HCT116 (cell line): ENCODE results near the gene SGK2. TPM values are rescaled to one million over a fixed set of nuclear protein-coding genes. Genes with fewer than 3 reads are reported as not detected.

ENCODE experiments used
- ATAC-seq: fragments of 200-7000 bp; cut with Tn5 transposase; 2 replicates; pipeline ENCODE4 v1.9.1; 2020; ENCODE audit warnings: mild to moderate bottlenecking, moderate library complexity
- BruUV-seq: library from RNA; stranded (reverse); fragments of 400-500 nt; replicated peaks from 2 replicates; lab custom pipeline; 2021; lab: Mats Ljungman, UMichigan
- CTCF ChIA-PET: fragments of 300-600 bp; sonication (Branson Sonifier 250); formaldehyde crosslinking; loops from one replicate; lab custom pipeline; 2021; ENCODE audit warnings: antibody characterized with exemption; lab: Charles Lee
- POLR2A ChIA-PET: fragments of 300-600, 350-600 bp; sonication (Branson Sonifier 250); formaldehyde crosslinking; loops from one replicate; lab custom pipeline; 2021; ENCODE audit warnings: antibody characterized with exemption; lab: Charles Lee
- RAD21 ChIA-PET, 2 experiments: fragments of 300-600 bp; sonication (Branson Sonifier 250); formaldehyde crosslinking; loops; one replicate each; lab custom pipeline; 2023; ENCODE audit warnings: low total read pairs in 2 of 2; ENCODE audit not compliant: uncharacterized antibody in 2 of 2, unreplicated experiment in 2 of 2, low non-redundant PET in 1 of 2; lab: Charles Lee
- DNase-seq: peaks from one replicate; pipeline ENCODE4 v3.0.0-alpha.2; 2010; ENCODE audit warnings: low read depth, low spot score
- H2AFZ ChIP-seq: fragments of 200-600 bp; shearing (Covaris generic), sonication (generic); 2 replicates; pipeline ENCODE4 v1.6.1; 2017; ENCODE audit warnings: low read depth, mixed run types, mixed read lengths, antibody characterized with exemption, low read length; ENCODE audit not compliant: poor library complexity, severe bottlenecking
- H3K27ac ChIP-seq: 2 replicates; pipeline ENCODE4 v1.5.1; 2012; ENCODE audit warnings: low read depth, low read length
- H3K27me3 ChIP-seq: fragments of 200-600 bp; sonication (generic); 2 replicates; pipeline ENCODE4 v1.6.1; 2016; ENCODE audit warnings: mixed run types, low read length, mixed read lengths; ENCODE audit not compliant: insufficient read depth
- H3K36me3 ChIP-seq, 2 experiments: fragments of 200-500 bp in 1 of 2; fragments of 200-600 bp in 1 of 2; sonication (Bioruptor generic) in 1 of 2; sonication (generic) in 1 of 2; 2 replicates each; pipeline versions ENCODE4 v1.5.1 to v1.6.1; 2014 to 2016; ENCODE audit warnings: low read length in 2 of 2, inconsistent platforms in 1 of 2, mixed read lengths in 1 of 2, mixed run types in 1 of 2; ENCODE audit not compliant: insufficient read depth in 2 of 2, control insufficient read depth in 1 of 2
- H3K4me1 ChIP-seq, 2 experiments: fragments of 200-600 bp in 1 of 2; sonication (generic) in 1 of 2; 2 replicates each; pipeline versions ENCODE4 v1.5.1 to v1.6.1; 2012 to 2017; ENCODE audit warnings: low read length in 2 of 2, inconsistent platforms in 1 of 2, mild to moderate bottlenecking in 1 of 2, mixed read lengths in 1 of 2, mixed run types in 1 of 2, moderate library complexity in 1 of 2; ENCODE audit not compliant: insufficient read depth in 2 of 2, control insufficient read depth in 1 of 2
- H3K4me2 ChIP-seq: fragments of 200-600 bp; sonication (generic); 2 replicates; pipeline ENCODE4 v1.6.1; 2017; ENCODE audit warnings: mixed run types, low read length, mixed read lengths
- H3K4me3 ChIP-seq, 2 experiments: fragments of 200-600 bp in 1 of 2; sonication (generic) in 1 of 2; replicated peaks in 1 of 2; 2 replicates each; pipeline ENCODE4 v1.5.1; 2011 to 2016; ENCODE audit warnings: low read length in 2 of 2, control low read depth in 1 of 2, low read depth in 1 of 2, mild to moderate bottlenecking in 1 of 2, mixed read lengths in 1 of 2, mixed run types in 1 of 2
- H3K79me2 ChIP-seq: fragments of 200-600 bp; sonication (generic); 2 replicates; pipeline ENCODE4 v1.6.1; 2017; ENCODE audit warnings: mild to moderate bottlenecking, mixed run types, low read length, moderate library complexity, mixed read lengths; ENCODE audit not compliant: insufficient read depth
- H3K9ac ChIP-seq: fragments of 200-600 bp; sonication (generic); 2 replicates; pipeline ENCODE4 v1.6.1; 2016; ENCODE audit warnings: low read length, mixed read lengths
- H3K9me2 ChIP-seq: fragments of 200-600 bp; sonication (generic), shearing (Covaris generic); 2 replicates; pipeline ENCODE4 v1.6.1; 2017; ENCODE audit warnings: mixed run types, mild to moderate bottlenecking, moderate library complexity; ENCODE audit not compliant: insufficient read depth
- H3K9me3 ChIP-seq, 2 experiments: fragments of 200-500 bp in 1 of 2; fragments of 200-600 bp in 1 of 2; sonication (Bioruptor generic) in 1 of 2; sonication (generic) in 1 of 2; 2 replicates each; pipeline ENCODE4 v1.6.1; 2014 to 2017; ENCODE audit warnings: low read length in 2 of 2, mixed read lengths in 2 of 2, inconsistent platforms in 1 of 2, low read depth in 1 of 2, mild to moderate bottlenecking in 1 of 2, mixed run types in 1 of 2, moderate library complexity in 1 of 2; ENCODE audit not compliant: control insufficient read depth in 1 of 2, insufficient read depth in 1 of 2
- H4K20me1 ChIP-seq: fragments of 200-600 bp; sonication (generic), shearing (Covaris generic); 2 replicates; pipeline ENCODE4 v1.6.1; 2017; ENCODE audit warnings: mixed run types, mild to moderate bottlenecking, moderate library complexity; ENCODE audit not compliant: insufficient read depth
- ELF1 ChIP-seq: IDR thresholded peaks from 2 replicates; pipeline ENCODE4 v1.6.1; 2012; ENCODE audit warnings: low read depth, borderline replicate concordance
- EZH2 ChIP-seq: fragments of 200-600 bp; sonication (generic); IDR thresholded peaks from 2 replicates; pipeline ENCODE4 v1.6.1; 2017; ENCODE audit warnings: antibody characterized with exemption, mixed run types
- RAD21 ChIP-seq: IDR thresholded peaks from 2 replicates; pipeline ENCODE4 v1.6.1; 2012; ENCODE audit warnings: low read depth, mild to moderate bottlenecking
- ZBTB33 ChIP-seq: IDR thresholded peaks from 2 replicates; pipeline ENCODE4 v1.6.1; 2011; ENCODE audit warnings: mild to moderate bottlenecking, low read length, moderate library complexity; ENCODE audit not compliant: insufficient replicate concordance; ENCODE audit errors: extremely low read depth
- ZFX ChIP-seq: fragments of 450-650 bp; IDR thresholded peaks from 2 replicates; pipeline ENCODE4 v1.6.1; 2017
- ZNF274 ChIP-seq: fragments of 200-500 bp; sonication (Bioruptor generic); IDR thresholded peaks from 2 replicates; pipeline ENCODE4 v1.6.1; 2014; ENCODE audit warnings: mild to moderate bottlenecking, low read depth, low read length, inconsistent platforms
- intact Hi-C: fragments of 100-400 bp; cut with micrococcal nuclease; formaldehyde crosslinking; loops from 2 replicates; pipeline ENCODE4 v1.10.0; 2022
- total RNA-seq: library from RNA; stranded (reverse); gene quantifications from one replicate; pipeline ENCODE4 v1.2.1, GENCODE V29; 2021; ENCODE audit not compliant: unreplicated experiment
- TF ChIP-seq, protein P1 (sequence below): IDR thresholded peaks from 2 replicates; pipeline ENCODE4 v1.6.1; 2012
- TF ChIP-seq, protein P2 (sequence below): IDR thresholded peaks from 2 replicates; pipeline ENCODE4 v1.6.1; 2012; ENCODE audit warnings: low read depth

SGK2 gene
- total RNA-seq, 1 experiment from 2014 or later = 2.3 TPM

DNA sequence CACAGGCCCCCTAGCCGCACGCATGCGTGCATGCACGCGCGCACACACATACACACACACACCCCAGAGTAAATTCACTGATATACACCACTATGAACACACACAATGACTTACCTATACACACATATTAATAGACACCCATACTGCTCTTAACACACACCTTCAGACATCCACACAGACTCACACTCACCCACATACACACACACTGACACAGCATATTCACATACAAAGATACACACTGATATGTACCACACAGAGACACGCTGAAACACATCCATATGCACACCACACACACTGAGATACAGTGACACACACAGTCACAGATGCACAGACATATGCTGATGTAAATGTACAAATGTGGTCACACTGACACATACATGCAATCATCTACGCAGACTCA is 5.6 kb downstream of the SGK2 start:
- ChIA-PET CTCF (no interaction called here), POLR2A (no interaction called here)

More for the DNA sequence above, 5.6 kb downstream of the SGK2 start:
- no peak for ATAC-seq
- no peaks in the 10 kb centered on the region for H3K27me3 ChIP-seq
- no peak overlapping the region for H2AFZ ChIP-seq
- no peaks in the 10 kb centered on the region for H4K20me1 ChIP-seq
- H3K27ac ChIP-seq = no peak overlapping the region
- H3K9ac ChIP-seq = no peak overlapping the region
- H3K9me3 ChIP-seq = no peaks in the 10 kb centered on the region
- TF ChIP-seq ZBTB33 (no peak), ZNF274 (no peak), EZH2 (no peak), ZFX (no peak), RAD21 (no peak), ELF1 (no peak)
- TF ChIP-seq, protein P1, sequence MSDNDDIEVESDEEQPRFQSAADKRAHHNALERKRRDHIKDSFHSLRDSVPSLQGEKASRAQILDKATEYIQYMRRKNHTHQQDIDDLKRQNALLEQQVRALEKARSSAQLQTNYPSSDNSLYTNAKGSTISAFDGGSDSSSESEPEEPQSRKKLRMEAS = no peak
- TF ChIP-seq, protein P2, sequence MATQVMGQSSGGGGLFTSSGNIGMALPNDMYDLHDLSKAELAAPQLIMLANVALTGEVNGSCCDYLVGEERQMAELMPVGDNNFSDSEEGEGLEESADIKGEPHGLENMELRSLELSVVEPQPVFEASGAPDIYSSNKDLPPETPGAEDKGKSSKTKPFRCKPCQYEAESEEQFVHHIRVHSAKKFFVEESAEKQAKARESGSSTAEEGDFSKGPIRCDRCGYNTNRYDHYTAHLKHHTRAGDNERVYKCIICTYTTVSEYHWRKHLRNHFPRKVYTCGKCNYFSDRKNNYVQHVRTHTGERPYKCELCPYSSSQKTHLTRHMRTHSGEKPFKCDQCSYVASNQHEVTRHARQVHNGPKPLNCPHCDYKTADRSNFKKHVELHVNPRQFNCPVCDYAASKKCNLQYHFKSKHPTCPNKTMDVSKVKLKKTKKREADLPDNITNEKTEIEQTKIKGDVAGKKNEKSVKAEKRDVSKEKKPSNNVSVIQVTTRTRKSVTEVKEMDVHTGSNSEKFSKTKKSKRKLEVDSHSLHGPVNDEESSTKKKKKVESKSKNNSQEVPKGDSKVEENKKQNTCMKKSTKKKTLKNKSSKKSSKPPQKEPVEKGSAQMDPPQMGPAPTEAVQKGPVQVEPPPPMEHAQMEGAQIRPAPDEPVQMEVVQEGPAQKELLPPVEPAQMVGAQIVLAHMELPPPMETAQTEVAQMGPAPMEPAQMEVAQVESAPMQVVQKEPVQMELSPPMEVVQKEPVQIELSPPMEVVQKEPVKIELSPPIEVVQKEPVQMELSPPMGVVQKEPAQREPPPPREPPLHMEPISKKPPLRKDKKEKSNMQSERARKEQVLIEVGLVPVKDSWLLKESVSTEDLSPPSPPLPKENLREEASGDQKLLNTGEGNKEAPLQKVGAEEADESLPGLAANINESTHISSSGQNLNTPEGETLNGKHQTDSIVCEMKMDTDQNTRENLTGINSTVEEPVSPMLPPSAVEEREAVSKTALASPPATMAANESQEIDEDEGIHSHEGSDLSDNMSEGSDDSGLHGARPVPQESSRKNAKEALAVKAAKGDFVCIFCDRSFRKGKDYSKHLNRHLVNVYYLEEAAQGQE = no peak
- TF ChIP-seq, all 23 proteins: peak for 0
- Histone ChIP-seq H3K4me2 (no peak overlapping the region), H3K4me3 (no peak overlapping the region), H3K79me2 (no peaks in the 10 kb centered on the region), H3K36me3 (no peaks in the 10 kb centered on the region), H3K4me1 (peaks cover 0 to under 1% of the 10 kb centered on the region in 2 experiments; a peak in 1 of 4 replicates), H3K9me2 (no peaks in the 10 kb centered on the region)
- no peak for DNase-seq
- intact Hi-C loops = no loop called here
- no TSS peak for BruUV-seq
- RAD21 ChIA-PET = no interaction called here
